ENCODE results near the gene FAHD2A. TPM values are rescaled to one million over a fixed set of nuclear protein-coding genes. Genes with fewer than 3 reads are reported as not detected.
"Not testable (repeated sequence)": the region's sequence is repeated elsewhere in the genome, so short reads cannot be mapped to it uniquely, and the experiment has no call there.

The FAHD2A gene
- total RNA-seq, 1 experiment from 2014 or later = 19.4 TPM

DNA sequence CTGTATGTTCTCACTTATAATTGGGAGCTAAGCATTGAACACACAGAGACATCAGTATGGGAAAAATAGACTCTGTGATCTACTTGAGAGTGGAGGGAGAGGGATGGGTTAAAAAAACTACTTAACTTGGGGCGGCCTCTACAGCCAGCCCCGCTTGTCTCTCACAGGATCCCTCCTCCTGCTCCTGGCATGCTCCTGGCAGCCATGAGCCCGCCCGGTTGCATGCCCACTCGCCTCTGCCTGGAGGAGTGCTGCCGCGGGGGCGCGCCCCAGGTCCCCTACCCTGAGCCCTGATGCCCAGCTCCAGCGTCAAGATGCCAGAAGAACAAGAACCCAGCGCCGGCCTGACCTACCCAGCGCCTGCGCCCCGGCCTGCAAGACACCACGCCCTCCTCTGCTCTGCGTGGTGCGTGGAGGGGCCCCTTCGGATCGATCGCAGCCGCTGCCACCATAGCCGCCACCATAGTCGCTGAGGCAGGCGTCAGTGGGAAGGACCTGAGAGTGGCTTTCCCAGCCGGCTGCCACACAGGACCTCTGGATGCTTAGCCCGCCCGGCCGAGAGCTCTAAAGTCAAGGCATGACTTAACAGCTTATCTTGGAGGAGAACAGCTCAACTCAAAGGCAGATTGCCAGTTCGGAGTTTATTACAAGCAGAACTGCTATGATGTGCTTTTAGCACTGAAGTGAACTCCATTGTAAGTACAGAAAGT, 32.8 kb downstream of the FAHD2A start:
- DNase-seq (ENCODE audit: low spot score) = not testable (repeated sequence)

DNA sequence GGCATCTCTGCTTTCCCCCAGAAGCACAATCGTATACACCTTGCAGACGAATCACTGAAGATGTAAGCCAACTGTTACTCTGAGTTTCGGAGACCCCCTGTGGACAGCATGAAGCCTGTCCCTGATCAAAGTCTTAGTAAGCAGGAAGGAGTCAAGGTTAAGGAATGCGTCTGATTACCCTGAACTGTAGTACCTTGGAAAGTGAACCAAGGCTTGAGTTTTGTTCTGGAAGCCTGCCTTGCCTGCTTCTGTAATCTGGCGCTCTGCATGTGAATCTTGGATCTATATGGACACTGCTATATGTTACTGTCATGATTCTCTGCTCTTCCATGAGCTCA, 33.3 kb downstream of the FAHD2A start:
- not testable (repeated sequence) for DNase-seq (ENCODE audit: low spot score)

DNA sequence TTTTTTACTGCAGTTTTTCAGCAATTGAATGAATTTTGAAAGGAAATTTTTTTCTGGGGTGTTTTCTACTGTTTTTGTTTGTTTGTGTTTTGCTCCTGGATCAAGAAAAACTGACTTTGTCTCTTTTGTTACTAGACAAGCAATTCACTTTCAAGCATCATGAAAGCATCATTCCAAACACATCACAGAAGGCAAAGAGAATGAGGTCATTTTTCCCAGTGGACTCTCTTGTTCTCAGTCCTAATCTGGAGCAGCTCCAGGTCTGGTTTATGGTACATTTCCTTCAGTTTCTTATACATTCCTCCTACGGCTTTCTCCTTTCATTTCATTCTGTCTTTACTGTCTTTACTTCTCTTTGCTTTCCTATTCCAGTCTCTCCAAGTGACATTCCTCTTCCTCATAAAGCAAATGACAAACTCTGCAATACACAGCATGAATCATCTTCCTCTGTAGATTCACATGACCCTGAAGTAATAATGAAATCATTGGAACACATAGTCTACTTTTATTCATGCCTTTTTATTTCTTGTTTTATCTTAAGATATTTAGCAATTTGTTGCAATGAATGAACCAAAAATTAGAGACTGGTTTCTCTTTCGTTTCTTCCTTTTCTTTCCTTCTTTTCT, 40.1 kb downstream of the FAHD2A start:
- not testable (repeated sequence) for DNase-seq (ENCODE audit: low spot score)

DNA sequence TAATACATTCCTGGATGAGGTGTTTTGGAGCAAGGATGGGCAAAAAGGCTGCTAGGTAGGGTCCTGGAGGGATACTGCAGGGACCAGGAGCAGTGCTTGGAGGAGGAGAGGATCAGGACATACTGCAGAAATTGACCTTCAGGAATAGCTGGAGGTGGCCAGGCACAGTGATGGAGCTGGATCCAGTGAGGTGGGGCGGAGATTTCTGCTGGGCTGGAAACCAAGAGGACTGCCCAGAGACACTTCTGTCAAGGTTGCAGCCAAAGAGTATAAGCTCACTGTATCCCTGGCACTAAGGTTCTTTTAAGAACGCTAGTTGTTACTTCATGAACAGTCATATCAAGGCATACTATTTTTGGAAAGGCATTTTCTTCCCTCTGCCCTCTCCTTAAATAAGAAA, 42.8 kb downstream of the FAHD2A start:
- DNase-seq (ENCODE audit: low spot score) = not testable (repeated sequence)

DNA sequence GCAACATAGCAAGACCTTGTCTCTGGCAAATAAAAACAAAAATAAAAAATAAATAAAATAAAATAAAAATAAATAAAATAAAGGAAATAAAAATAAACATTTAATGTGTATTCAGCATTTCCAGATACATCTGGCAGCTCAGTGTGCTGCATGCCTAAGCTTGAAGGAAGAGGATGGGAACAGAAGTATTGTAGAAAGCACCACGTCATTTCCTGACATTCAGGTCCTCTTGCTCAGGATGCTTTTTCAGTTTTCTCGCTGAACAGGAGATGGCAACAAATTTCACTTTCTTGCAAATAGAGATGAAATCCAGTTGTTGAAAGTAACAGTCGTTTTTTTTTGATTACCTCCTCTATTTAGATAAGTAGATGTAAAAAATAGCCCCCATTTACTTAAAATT, 60.8 kb downstream of the FAHD2A start:
- DNase-seq (ENCODE audit: low spot score) = not testable (repeated sequence)

Other genes with a start within 250 kb of the FAHD2A start
- 2.7 and 5.4 TPM in 2 replicates for gene ZNF514, start 242.9 kb upstream of the FAHD2A start, total RNA-seq (2014; rRNA removed; shearing (Covaris generic))
- 5.0 and 5.6 TPM in 2 replicates for gene ZNF2, start 236.9 kb upstream of the FAHD2A start, total RNA-seq (2014; rRNA removed; shearing (Covaris generic))
- gene ZNF892, start 195.2 kb upstream of the FAHD2A start, total RNA-seq (2014; rRNA removed; shearing (Covaris generic)) = 0.70 and 2.0 TPM in 2 replicates
- 0.10 and 0.35 TPM in 2 replicates for gene PROM2, start 128.3 kb upstream of the FAHD2A start, total RNA-seq (2014; rRNA removed; shearing (Covaris generic))
- 4.3 and 6.1 TPM in 2 replicates for gene KCNIP3, start 105.4 kb upstream of the FAHD2A start, total RNA-seq (2014; rRNA removed; shearing (Covaris generic))
- gene TRIM43B, start 82.0 kb downstream of the FAHD2A start, total RNA-seq (2014; rRNA removed; shearing (Covaris generic)) = not detected in 2 replicates
- not detected in 2 replicates for gene TRIM43, start 189.3 kb downstream of the FAHD2A start, total RNA-seq (2014; rRNA removed; shearing (Covaris generic))

Data from H4 (cell line).